NCI-H1930 (cell line): ENCODE data around the gene MBD3L2.
"Not testable (repeated sequence)": the region's sequence is repeated elsewhere in the genome, so short reads cannot be mapped to it uniquely, and the experiment has no call there.

Experiments used
- DNase-seq, 2 experiments: peaks; one replicate each; lab custom pipeline; 2025; lab: John Stamatoyannopoulos, UW

MBD3L2 gene

DNA sequence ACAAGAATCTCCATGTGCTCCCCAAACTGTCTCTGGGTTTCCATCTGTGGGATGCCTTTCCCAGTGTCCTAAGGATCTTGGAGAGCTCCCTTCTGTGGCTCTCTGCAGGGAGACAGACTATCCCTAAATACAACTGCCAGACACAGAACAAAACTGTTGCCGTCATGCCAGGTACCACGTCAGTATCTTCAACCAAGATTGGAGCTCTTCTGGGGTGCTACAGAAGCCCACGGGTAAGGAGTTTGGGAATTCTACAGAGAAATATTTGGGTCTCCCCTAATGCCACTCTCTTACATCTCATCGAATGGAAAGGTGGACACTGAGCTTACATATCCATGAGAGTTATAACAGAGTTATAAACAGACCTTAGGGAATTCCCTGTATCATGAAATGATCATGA, 14.2 kb downstream of the MBD3L2 start:
- no peak for DNase-seq

DNA sequence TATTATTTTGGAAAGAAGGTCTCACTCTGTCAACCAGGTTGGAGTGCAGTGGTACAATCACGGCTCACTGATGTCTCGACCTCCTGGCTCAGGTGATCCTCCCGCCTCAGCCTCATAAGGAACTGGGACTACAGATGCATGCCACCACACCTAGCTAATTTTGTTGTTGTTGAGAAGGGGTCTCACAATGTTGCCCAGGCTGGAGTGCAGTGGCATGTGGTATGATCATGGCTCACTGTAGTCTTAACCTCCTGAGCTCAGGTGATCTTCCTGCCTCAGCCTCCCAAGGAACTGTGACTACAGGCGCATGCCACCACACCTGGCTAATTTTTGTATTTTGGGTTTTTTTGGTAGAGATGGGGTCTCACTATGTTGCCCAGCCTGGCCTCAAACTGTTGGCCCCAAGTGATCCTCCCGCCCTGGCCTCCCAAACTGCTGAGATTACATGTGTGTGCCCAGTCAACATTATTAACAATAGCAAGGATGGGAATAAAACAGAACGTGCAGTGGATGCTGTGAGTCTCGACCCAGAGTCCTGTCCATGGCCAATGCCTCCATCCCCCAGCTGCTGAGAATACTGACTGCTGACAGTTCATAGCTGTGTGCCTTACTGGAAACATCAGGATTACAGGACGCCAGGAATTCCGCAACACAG, 14.8 kb downstream of the MBD3L2 start:
- DNase-seq = no peak

DNA sequence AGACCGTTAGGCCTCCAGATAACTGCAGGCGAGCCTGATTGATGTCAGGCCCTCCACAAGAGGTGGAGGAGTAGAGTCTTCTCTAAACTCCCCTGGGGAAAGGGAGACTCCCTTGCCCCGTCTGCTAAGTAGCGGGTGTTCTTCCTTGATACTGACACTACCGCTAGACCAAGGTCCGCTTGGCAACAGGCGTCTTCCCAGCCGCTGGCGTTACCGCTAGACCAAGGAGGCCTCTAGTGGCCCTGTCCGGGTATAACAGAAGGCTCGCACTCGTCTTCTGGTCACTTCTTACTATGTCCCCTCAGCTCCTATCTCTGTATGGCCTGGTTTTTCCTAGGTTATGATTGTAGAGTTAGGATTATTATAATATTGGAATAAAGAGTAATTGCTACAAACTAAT, 18.0 kb downstream of the MBD3L2 start:
- DNase-seq = not testable (repeated sequence)

DNA sequence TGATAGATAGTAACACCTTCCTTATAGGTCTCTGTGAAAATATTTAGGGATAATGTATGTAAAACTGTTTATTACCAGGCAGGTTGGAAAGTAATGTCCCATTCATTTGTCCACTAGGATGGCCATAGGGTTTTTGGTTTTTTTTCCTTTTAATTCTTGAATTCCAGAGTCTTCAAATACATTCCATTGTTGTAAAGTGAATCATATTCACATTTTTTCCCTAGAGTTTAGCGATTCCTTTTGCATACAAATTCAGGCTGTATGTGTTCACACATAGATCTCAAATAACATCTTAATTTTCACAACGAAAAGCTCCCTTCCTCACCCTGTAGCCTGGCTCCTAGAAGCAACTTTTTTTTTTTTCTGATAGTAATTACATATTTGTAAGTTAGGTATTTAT, 18.6 kb downstream of the MBD3L2 start:
- DNase-seq = no peak

DNA sequence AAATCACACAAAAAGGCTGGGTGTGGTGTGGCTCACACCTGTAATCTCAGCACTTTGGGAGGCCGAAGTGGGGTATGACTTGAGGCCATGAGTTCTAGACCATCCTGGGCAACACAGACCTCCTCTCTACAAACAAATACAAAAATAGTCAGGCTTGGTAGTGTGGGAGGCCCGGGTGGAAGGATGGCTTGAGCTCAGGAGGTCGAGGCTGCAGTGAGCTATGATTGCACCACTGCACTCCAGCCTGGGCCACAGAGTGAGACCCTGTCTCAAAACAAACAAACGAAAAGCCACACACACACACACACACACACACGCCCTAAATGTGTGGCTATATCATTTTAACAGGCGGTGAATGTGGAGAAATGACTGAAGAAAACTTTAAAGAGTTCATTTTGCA, 19.5 kb downstream of the MBD3L2 start:
- DNase-seq = no peak

DNA sequence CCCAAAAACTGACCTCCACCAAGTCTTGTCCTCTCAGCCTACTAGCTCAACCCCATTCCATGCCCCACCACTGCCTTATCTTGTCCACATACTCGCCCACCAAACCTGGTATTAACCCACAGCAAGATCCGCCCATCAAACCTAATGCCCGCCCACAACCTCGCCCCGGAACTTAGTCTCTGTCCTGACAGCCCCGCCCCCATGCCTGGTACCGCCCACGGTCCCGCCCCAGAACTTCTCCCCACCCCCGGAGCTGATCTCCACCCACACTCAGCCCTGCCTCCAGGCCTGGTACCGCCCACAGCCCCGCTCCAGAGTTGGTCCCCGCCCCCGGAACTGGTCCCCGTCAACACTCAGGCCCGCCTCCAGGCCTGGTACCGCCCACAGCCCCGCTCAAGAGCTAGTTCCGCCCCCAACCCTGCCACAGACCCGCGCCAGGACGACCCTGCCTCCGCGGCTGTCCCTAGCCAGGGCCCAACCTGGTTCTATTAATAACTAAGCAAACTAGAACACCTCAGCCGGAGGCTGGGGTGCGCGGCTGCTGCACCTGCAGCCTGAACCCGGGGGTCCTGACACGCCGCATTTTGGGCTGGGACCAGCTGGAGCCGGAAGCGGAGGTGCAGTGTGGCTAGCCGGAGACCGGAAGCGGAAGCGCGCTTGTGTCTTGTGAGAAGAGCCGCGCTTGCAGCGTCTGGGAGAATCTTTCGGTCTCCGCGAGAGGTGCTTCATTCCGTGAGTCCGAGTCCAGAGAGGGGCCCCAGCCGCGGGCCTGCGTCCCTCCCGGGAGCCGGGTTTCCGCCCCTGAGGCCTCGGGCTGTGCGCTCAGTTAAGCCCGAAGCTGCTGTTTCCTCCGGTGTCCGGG, 20.2 kb downstream of the MBD3L2 start, which contains the start of gene ZNF557:
Gene ZNF557, plus strand, starts transcription at position 662 of the 862 bp plus-strand sequence. CDS start 5,372 bp downstream, outside the sequence.
- peak; percentile 76 to 82 for DNase-seq

DNA sequence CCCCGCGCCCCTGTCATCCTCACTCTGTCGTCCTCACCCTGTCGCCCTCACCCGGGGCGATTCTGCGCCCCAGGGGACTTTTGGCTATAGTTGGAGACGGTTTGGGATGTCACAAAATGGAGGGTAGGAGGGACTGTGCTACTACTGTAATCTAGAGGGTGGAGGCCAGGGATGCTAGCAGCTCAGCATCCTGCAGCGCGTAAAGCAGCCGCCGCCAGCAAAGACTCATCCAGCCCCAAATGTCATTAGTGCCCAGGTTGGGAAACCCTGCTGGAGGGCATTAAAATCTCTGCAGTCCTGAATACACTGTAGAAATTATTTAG, 20.7 kb downstream of the MBD3L2 start:
- no peak for DNase-seq

DNA sequence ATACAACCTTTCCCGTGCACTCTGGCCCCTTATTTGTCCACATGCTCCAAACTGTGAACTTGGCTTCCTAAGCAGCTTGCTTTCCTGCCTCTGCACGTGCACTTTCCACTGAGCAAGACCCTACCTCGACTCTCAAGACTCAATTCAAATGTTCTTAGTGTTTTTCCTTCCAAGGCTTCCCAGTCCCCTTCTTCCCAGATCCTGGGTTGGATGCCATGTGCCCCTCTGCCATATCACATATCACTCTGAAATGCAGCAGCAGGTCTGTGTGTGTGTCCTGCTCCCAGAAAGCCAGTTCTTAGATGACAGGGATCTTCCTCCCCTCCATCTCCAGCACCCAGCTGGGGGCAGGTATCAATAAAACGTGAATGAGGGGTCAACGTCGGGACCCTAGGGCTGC, 23.4 kb downstream of the MBD3L2 start:
- DNase-seq = no peak

DNA sequence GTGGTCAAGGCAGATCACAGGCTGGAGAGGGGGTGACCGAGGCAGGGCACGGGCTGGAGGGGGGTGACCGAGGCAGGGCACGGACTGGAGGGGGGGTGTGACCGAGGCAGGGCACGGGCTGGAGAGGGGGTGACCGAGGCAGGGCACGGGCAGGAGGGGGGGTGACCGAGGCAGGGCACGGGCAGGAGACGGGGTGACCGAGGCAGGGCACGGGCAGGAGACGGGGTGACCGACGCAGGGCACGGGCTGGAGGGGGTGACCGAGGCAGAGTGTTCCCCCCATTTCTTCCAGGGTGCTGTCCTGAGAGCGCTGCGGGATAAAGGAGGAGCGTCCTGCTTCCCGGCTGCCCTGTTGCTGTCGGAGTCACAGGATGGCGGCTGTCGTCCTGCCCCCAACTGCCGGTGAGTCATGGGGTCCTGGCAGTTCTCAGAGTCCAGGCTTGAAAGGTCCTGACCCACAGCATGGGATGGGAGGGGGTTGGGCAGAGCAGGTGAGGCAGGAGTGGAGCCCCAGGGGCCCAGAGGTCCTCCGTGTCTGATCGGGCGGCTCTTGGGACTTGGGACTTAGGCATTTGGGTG, 25.7 kb downstream of the MBD3L2 start:
- DNase-seq = no peak

DNA sequence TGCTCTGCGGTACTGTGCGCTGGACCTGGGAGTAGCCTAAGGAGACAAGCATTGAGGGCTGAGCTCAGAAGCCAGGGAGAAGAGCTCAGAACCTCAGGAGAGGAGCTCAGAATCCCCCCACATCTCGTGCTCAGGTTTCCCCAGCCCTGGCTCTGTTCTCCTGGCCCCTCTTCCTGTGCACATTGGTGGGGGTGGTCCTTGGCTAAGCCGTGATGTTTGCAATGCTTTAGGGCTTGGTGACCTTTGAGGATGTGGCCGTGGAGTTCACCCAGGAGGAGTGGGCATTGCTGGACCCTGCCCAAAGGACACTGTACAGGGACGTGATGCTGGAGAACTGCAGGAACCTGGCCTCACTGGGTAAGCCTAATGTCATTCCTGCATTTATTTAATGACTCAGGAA, 27.0 kb downstream of the MBD3L2 start:
- DNase-seq = no peak

DNA sequence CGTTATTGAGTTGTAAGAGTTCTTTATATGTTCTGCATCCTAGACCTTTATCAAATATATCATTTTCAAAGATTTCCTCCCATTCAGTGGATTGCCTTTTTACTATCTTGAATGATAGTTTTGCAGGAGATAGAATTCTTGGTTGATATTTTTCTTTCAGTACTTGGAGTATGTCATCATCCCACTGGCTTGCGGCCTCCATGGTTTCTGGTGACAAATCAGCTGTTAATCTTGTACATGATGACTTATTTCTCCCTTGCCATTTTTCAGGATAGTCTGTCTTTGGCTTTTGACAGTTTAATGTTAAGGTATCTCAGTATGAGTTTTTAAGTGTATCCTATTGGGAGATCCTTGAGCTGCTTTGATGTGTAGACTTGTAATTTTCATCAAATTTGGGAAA, 28.9 kb downstream of the MBD3L2 start:
- no peak for DNase-seq

DNA sequence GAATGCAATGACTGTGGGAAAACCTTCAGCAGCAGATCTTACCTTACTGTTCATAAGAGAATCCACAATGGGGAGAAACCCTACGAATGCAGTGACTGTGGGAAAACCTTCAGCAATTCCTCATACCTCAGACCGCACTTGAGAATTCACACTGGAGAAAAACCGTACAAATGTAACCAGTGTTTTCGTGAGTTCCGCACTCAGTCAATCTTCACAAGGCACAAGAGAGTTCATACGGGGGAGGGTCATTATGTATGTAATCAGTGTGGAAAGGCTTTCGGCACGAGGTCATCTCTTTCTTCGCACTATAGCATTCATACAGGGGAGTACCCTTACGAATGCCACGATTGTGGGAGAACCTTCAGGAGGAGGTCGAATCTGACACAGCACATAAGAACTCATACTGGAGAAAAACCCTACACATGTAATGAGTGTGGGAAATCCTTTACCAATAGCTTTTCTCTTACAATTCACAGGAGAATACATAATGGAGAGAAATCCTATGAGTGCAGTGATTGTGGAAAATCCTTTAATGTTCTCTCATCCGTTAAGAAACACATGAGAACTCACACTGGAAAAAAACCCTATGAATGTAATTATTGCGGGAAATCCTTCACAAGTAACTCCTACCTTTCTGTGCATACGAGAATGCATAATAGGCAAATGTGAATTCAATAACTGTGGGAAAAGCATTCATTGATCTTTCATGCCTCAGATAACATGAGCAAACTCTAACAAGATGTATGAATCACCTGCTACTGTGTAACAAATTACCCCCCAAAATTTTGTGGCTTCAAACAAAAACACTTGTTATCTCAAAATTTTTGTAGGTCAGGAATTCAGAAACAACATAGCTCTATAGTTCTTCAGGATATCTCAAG, 34.2 kb downstream of the MBD3L2 start:
- DNase-seq = peak in 1 of 2 experiments; percentile 5

DNA sequence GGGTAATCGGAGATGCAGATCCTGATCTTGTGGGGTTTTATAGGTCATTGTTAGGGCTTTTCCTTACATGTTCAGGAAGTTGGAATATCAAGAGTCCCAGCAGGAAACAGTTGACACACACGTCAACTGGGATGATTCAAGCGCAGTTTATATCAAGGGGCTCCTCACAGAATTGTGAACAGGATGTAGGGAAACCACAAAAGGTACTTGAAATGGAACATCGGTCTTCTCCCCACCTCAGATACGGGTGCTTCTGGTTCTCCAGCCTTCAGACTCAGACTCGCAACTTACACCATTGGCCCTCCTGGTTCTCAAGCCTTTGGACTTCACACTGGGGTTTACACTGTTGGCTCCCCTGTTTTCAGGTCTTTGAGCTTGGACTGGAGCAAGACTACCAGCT, 39.9 kb downstream of the MBD3L2 start:
- DNase-seq = no peak

DNA sequence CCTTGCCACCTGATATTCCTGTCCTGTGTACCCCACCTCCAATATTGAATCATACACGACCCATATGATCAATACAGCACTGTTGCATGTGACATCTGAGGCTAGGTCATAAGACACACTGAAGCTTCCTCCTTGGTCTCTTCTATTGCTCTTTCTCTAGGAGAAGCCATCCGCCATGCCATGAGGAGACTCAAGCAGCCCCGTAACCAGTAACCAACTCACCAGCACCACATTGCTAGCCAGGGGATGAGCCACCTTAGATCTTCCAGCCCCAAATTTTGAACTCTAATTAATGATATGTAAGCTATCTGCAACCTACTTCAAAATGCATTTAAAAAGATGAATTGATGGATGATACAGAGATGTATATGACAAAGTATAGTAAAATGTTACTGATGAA, 49.0 kb downstream of the MBD3L2 start:
- no peak for DNase-seq

DNA sequence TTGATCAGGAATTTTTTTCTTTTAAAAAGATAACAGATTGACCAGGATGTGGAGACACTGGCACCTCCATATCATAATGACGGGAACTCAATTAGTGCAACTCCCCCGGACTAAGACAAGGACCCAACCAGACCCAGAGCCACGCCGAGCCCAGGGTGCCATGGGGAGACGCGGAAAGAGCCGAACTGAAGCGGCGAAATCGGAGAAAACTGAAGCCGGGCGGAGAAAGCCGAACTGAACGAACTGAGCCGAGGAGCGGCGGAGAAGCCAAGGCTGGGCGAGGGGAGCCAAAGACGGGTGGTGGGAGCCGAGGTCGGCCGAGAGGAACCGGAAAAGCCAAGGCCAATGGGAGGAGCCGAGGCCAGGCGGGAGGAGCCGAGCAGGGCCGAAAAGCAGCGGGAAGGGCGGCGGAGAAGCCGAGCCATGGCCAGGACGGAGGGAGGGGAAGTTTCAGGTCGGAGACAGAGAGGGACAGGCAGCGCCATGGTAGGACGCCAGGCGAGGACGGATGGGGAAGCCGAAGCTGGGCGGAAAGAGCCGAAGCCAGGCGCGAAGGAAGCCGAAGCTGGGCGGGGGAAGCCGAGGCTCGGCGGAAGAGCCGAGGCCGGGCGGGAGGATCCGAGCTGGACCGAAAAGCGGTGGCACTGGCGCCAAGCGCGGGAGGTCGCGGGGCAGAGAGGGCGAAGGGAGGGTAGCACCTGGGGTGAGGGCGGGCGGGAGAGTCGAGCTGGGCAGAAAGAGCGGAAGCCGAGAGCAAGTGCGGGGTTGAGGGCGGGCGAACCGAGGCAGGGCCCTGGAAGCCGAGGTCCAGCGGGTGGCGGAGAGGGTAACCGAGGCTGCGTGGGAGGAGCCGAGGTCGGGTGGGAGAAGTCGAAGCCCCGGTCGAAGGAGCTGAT, 49.8 kb downstream of the MBD3L2 start:
- peak; percentile 77 to 86 for DNase-seq

DNA sequence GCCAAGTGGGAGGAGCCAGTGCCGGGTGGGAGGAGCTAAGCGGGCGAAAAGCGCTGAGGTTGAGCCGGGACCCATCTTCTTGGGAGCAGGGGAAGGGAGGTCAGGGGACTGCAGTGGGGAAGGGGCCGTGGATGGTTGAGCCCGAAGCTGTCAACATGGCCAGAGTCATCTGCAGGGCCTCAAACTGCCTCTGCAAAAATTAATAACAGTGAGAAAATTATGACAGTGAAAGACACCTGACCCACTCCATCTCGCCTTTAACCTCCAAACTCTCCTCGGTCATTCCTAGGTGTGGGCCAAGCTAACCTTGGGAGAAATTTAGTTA, 50.4 kb downstream of the MBD3L2 start:
- no peak for DNase-seq
